IMR-90 (cell line): ENCODE measurements around the gene PLEKHG4. TPM values are rescaled to one million over a fixed set of nuclear protein-coding genes. Genes with fewer than 3 reads are reported as not detected.
A peak's percentile ranks its signal among the peaks of the same experiment; 100 is the strongest.

Source experiments
- ATAC-seq: fragments of 200-7000 bp; cut with Tn5 transposase; 2 replicates; pipeline ENCODE4 v1.9.1; 2020; ENCODE audit warnings: low read depth, mild to moderate bottlenecking, moderate library complexity
- BruUV-seq: library from RNA; stranded (reverse); fragments of 400-500 nt; replicated peaks from 2 replicates; lab custom pipeline; 2021; lab: Mats Ljungman, UMichigan
- CTCF ChIA-PET: fragments of 300-600 bp; formaldehyde crosslinking; extraction: SDS; loops from one replicate; lab custom pipeline; 2021; ENCODE audit warnings: antibody characterized with exemption; lab: Yijun Ruan, JAX
- POLR2A ChIA-PET: fragments of 300-600 bp; sonication (Branson Sonifier 250); formaldehyde crosslinking; loops from one replicate; lab custom pipeline; 2022; ENCODE audit warnings: antibody characterized with exemption; ENCODE audit not compliant: unreplicated experiment; lab: Charles Lee
- DNase-seq: peaks from one replicate; pipeline ENCODE4 v3.0.0; 2013
- H2AFZ ChIP-seq: replicated peaks from 2 replicates; pipeline ENCODE3; 2013; ENCODE audit warnings: low read length, mild to moderate bottlenecking; ENCODE audit not compliant: poor library complexity
- H2AK5ac ChIP-seq: 2 replicates; pipeline ENCODE4 v1.6.1; 2013; ENCODE audit warnings: low read depth, low read length, inconsistent platforms
- H2AK9ac ChIP-seq: replicated peaks from 2 replicates; pipeline ENCODE3; 2013; ENCODE audit warnings: mild to moderate bottlenecking, low read depth, low read length, moderate library complexity; ENCODE audit not compliant: poor library complexity
- H2BK120ac ChIP-seq: 2 replicates; pipeline ENCODE4 v1.6.1; 2013; ENCODE audit warnings: low read depth, low read length, inconsistent platforms
- H2BK15ac ChIP-seq: 3 replicates; pipeline ENCODE4 v1.6.1; 2013; ENCODE audit warnings: low read depth, low read length, inconsistent platforms
- H2BK20ac ChIP-seq: 2 replicates; pipeline ENCODE4 v1.6.1; 2013; ENCODE audit warnings: low read depth, mild to moderate bottlenecking, inconsistent platforms, low read length, moderate library complexity
- H2BK5ac ChIP-seq: 2 replicates; pipeline ENCODE4 v1.6.1; 2013; ENCODE audit warnings: mild to moderate bottlenecking, low read depth, low read length, inconsistent platforms; ENCODE audit not compliant: poor library complexity, severe bottlenecking
- H3K14ac ChIP-seq: replicated peaks from 2 replicates; pipeline ENCODE4 v1.6.1; 2013; ENCODE audit warnings: low read depth, low read length, inconsistent platforms
- H3K18ac ChIP-seq: 2 replicates; pipeline ENCODE4 v1.6.1; 2013; ENCODE audit warnings: low read depth, low read length, control low read depth
- H3K23ac ChIP-seq: 2 replicates; pipeline ENCODE4 v1.6.1; 2013; ENCODE audit warnings: low read depth, low read length, inconsistent platforms
- H3K27ac ChIP-seq: 2 replicates; pipeline ENCODE4 v1.5.1; 2013; ENCODE audit warnings: mild to moderate bottlenecking, control low read depth, low read length; ENCODE audit not compliant: insufficient read depth
- H3K27me3 ChIP-seq: 2 replicates; pipeline ENCODE4 v1.6.1; 2013; ENCODE audit warnings: low read length; ENCODE audit not compliant: control insufficient read depth, insufficient read depth
- H3K36me3 ChIP-seq: 2 replicates; pipeline ENCODE4 v1.6.1; 2013; ENCODE audit warnings: low read length, mixed read lengths; ENCODE audit not compliant: control insufficient read depth, insufficient read depth
- H3K4ac ChIP-seq: 2 replicates; pipeline ENCODE4 v1.6.1; 2013; ENCODE audit warnings: low read depth, low read length, inconsistent platforms
- H3K4me1 ChIP-seq: 2 replicates; pipeline ENCODE4 v1.6.1; 2013; ENCODE audit warnings: low read length, mixed read lengths; ENCODE audit not compliant: control insufficient read depth, insufficient read depth
- H3K4me2 ChIP-seq: 2 replicates; pipeline ENCODE4 v1.6.1; 2013; ENCODE audit warnings: low read depth, mild to moderate bottlenecking, control low read depth, low read length, moderate library complexity
- H3K4me3 ChIP-seq: 2 replicates; pipeline ENCODE4 v1.5.1; 2013; ENCODE audit warnings: low read depth, mild to moderate bottlenecking, control low read depth, low read length, moderate library complexity; ENCODE audit not compliant: insufficient read depth
- H3K56ac ChIP-seq: 2 replicates; pipeline ENCODE4 v1.6.1; 2013; ENCODE audit warnings: low read length, inconsistent platforms; ENCODE audit not compliant: insufficient read depth; ENCODE audit errors: extremely low read depth
- H3K79me1 ChIP-seq, 2 experiments: 2 replicates each; pipeline ENCODE4 v1.6.1; 2013; ENCODE audit warnings: low read length in 2 of 2, inconsistent platforms in 1 of 2, low read depth in 1 of 2
- H3K9ac ChIP-seq: 2 replicates; pipeline ENCODE4 v1.6.1; 2013; ENCODE audit warnings: low read depth, low read length, control low read depth
- H3K9me1 ChIP-seq: 2 replicates; pipeline ENCODE4 v1.6.1; 2013; ENCODE audit warnings: low read length, inconsistent platforms; ENCODE audit not compliant: insufficient read depth
- H3K9me3 ChIP-seq: 2 replicates; pipeline ENCODE4 v1.6.1; 2013; ENCODE audit warnings: low read length; ENCODE audit not compliant: control insufficient read depth, insufficient read depth
- H4K20me1 ChIP-seq: 2 replicates; pipeline ENCODE4 v1.6.1; 2013; ENCODE audit warnings: low read length, inconsistent platforms; ENCODE audit not compliant: insufficient read depth
- H4K5ac ChIP-seq: 2 replicates; pipeline ENCODE4 v1.6.1; 2013; ENCODE audit warnings: mild to moderate bottlenecking, low read depth, low read length, control low read depth
- H4K8ac ChIP-seq, 2 experiments: 2 replicates each; pipeline ENCODE4 v1.6.1; 2013; ENCODE audit warnings: low read depth in 2 of 2, low read length in 2 of 2, control low read depth in 1 of 2, inconsistent platforms in 1 of 2
- H4K91ac ChIP-seq: 2 replicates; pipeline ENCODE4 v1.6.1; 2013; ENCODE audit warnings: low read depth, low read length, inconsistent platforms; ENCODE audit not compliant: insufficient read depth
- BHLHE40 ChIP-seq: fragments of 150-350 bp; IDR thresholded peaks from 2 replicates; pipeline ENCODE4 v1.6.1; 2016; ENCODE audit warnings: mild to moderate bottlenecking, low read depth, low read length
- CEBPB ChIP-seq: IDR thresholded peaks from 2 replicates; pipeline ENCODE4 v1.6.1; 2012; ENCODE audit warnings: low read depth, low read length, improper control_type of control experiment
- CHD1 ChIP-seq: IDR thresholded peaks from 2 replicates; pipeline ENCODE4 v1.6.1; 2012; ENCODE audit warnings: low read depth, low read length, improper control_type of control experiment
- FOS ChIP-seq: fragments of 150-350 bp; IDR thresholded peaks from 2 replicates; pipeline ENCODE4 v1.6.1; 2016; ENCODE audit warnings: low read depth, low read length
- MAFK ChIP-seq: IDR thresholded peaks from 2 replicates; pipeline ENCODE4 v1.6.1; 2012; ENCODE audit warnings: low read depth, low read length, improper control_type of control experiment
- MAZ ChIP-seq: IDR thresholded peaks from 2 replicates; pipeline ENCODE4 v1.6.1; 2012; ENCODE audit warnings: low read depth, mild to moderate bottlenecking, low read length, improper control_type of control experiment, moderate library complexity, borderline replicate concordance
- MXI1 ChIP-seq: IDR thresholded peaks from 2 replicates; pipeline ENCODE4 v1.6.1; 2012; ENCODE audit warnings: low read depth, mild to moderate bottlenecking, low read length, moderate library complexity, borderline replicate concordance
- NFE2L2 ChIP-seq: fragments of 150-350 bp; IDR thresholded peaks from 2 replicates; pipeline ENCODE4 v1.6.1; 2016; ENCODE audit warnings: low read depth, mild to moderate bottlenecking, low read length
- POLR2A ChIP-seq: IDR thresholded peaks from 2 replicates; pipeline ENCODE4 v1.6.1; 2012; ENCODE audit warnings: mild to moderate bottlenecking, low read depth, low read length
- RCOR1 ChIP-seq: IDR thresholded peaks from 2 replicates; pipeline ENCODE4 v1.6.1; 2012; ENCODE audit warnings: mild to moderate bottlenecking, low read length, improper control_type of control experiment; ENCODE audit not compliant: insufficient replicate concordance
- RFX5 ChIP-seq: IDR thresholded peaks from 2 replicates; pipeline ENCODE4 v1.8.0; 2012; ENCODE audit warnings: low read depth, mild to moderate bottlenecking, low read length, moderate library complexity
- SMC3 ChIP-seq: fragments of 150-350 bp; IDR thresholded peaks from 2 replicates; pipeline ENCODE4 v1.6.1; 2016; ENCODE audit warnings: low read depth, mild to moderate bottlenecking, antibody characterized with exemption, low read length, moderate library complexity
- WGBS, 2 experiments: methylation state at CpG; one replicate each; pipeline versions ENCODE4 v1.1.5 to v1.1.7; 2013; ENCODE audit warnings: missing lambda C conversion rate in 2 of 2; ENCODE audit not compliant: insufficient read length in 1 of 2; ENCODE audit errors: extremely low coverage in 2 of 2; 5-methylcytosine and 5-hydroxymethylcytosine counted together
- dilution Hi-C: fragments of 300-500 bp; cut with HindIII; formaldehyde crosslinking; loops from one replicate; pipeline ENCODE4 v1.14.3; 2018; ENCODE audit warnings: low sequenced_read_pairs; ENCODE audit not compliant: unreplicated experiment
- in situ Hi-C: fragments of 300-500 bp; cut with MboI; formaldehyde crosslinking; loops from 3 replicates; pipeline ENCODE4 v1.14.3; 2019; ENCODE audit warnings: low sequenced_read_pairs, inconsistent platforms, mixed read lengths
- intact Hi-C: fragments of 100-400 bp; cut with micrococcal nuclease; formaldehyde crosslinking; loops from 2 replicates; pipeline ENCODE4 v1.10.0; 2022
- polyA plus RNA-seq, 3 experiments: library from polyadenylated mRNA; depleted of rRNA; stranded (reverse); fragments of >200 nt; gene quantifications; 2 replicates each; pipeline ENCODE4 v1.2.3, GENCODE V29; 2012; ENCODE audit warnings: low replicate concordance in 1 of 3
- total RNA-seq: library from RNA; depleted of rRNA; stranded (reverse); fragments of >200 nt; gene quantifications from 2 replicates; pipeline ENCODE4 v1.2.3, GENCODE V29; 2012
- TF ChIP-seq, protein P1 (sequence below): fragments of 150-350 bp; IDR thresholded peaks from 2 replicates; pipeline ENCODE4 v1.6.1; 2016; ENCODE audit warnings: low read depth, mild to moderate bottlenecking, low read length, moderate library complexity, borderline replicate concordance
- TF ChIP-seq, protein P2 (sequence below): conservative IDR thresholded peaks from 2 replicates; pipeline ENCODE4 v1.5.1; 2012; ENCODE audit warnings: mild to moderate bottlenecking, low read depth, low read length, improper control_type of control experiment

Gene PLEKHG4
- total and polyA plus RNA-seq, 2 of the 4 experiments (the other 2 are of a cell fraction) = 14.0 to 50.7 TPM

DNA sequence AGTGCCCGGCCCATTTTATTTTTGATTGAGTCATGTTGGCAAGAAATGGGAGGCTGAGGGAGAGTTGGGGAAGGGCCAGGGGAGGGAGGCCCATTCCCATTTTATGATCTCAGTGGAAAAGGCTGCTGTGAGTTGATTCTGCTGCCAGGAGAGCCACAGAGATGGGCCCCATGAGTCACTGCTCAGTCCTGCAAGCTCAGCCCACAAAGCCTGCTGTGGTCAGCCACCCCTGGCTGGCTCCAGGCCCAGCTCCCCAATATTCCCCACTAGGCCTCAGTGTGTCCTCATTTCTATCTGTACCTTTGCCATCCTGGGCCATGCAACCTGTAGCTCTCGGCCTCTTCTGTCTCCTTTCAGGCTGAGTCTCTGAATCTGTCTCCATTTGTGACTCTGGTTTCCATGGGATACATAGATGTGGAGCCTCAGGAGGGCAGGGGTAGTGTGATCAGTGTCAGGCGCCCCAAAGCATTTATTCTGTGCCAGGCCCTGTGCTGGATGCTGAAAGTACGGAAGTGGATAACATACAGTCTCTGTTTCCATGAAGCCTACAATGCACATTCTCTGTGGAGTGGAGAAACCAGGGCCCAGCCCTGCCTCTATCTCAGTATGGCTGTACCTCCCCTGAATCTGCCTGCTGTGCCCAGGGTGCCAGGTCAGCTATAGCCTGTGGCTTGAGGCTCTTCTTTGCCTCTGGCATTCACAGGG is 1.9 kb upstream of the PLEKHG4 start:
- BruUV-seq = TSS peak; percentile 30
- intact Hi-C loops = loop anchor here (1.0 kb wide), 1 partner anchor 34 kb away; no protein-coding TSS in a partner anchor
- TF ChIP-seq NFE2L2 (0 out of 2 replicates have a peak, but pooled peaks have one; percentile 1), CEBPB (peak; percentile 7; the same call in 1 of the 2 replicates), CHD1 (peak; percentile 63), MAZ (peak; percentile 69; the same call in 1 of the 2 replicates), RCOR1 (peak; percentile 10), POLR2A (no peak; the same call in 1 of the 2 replicates), BHLHE40 (peak; percentile 61; the same call in 1 of the 2 replicates), MAFK (peak; percentile 27; the same call in 1 of the 2 replicates), MXI1 (no peak), SMC3 (no peak), RFX5 (no peak), FOS (peak; percentile 94)
- TF ChIP-seq, protein P1, sequence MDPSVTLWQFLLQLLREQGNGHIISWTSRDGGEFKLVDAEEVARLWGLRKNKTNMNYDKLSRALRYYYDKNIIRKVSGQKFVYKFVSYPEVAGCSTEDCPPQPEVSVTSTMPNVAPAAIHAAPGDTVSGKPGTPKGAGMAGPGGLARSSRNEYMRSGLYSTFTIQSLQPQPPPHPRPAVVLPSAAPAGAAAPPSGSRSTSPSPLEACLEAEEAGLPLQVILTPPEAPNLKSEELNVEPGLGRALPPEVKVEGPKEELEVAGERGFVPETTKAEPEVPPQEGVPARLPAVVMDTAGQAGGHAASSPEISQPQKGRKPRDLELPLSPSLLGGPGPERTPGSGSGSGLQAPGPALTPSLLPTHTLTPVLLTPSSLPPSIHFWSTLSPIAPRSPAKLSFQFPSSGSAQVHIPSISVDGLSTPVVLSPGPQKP = no peak
- TF ChIP-seq, protein P2, sequence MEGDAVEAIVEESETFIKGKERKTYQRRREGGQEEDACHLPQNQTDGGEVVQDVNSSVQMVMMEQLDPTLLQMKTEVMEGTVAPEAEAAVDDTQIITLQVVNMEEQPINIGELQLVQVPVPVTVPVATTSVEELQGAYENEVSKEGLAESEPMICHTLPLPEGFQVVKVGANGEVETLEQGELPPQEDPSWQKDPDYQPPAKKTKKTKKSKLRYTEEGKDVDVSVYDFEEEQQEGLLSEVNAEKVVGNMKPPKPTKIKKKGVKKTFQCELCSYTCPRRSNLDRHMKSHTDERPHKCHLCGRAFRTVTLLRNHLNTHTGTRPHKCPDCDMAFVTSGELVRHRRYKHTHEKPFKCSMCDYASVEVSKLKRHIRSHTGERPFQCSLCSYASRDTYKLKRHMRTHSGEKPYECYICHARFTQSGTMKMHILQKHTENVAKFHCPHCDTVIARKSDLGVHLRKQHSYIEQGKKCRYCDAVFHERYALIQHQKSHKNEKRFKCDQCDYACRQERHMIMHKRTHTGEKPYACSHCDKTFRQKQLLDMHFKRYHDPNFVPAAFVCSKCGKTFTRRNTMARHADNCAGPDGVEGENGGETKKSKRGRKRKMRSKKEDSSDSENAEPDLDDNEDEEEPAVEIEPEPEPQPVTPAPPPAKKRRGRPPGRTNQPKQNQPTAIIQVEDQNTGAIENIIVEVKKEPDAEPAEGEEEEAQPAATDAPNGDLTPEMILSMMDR = no peak

More for the DNA sequence above, 1.9 kb upstream of the PLEKHG4 start:
- DNase-seq = peak; percentile 100
- Histone ChIP-seq H3K9me3 (no peaks in the 10 kb centered on the region), H3K14ac (peak overlapping the region; percentile 78), H4K91ac (peak overlapping the region; percentile 97), H3K4me3 (no peak overlapping the region), H2AK5ac (peak overlapping the region; percentile 99), H2BK20ac (peak overlapping the region; percentile 99), H3K4ac (peak overlapping the region; percentile 99), H4K5ac (peak overlapping the region; percentile 58), H3K4me1 (peaks cover 24% of the 10 kb centered on the region), H3K36me3 (peaks cover 3% of the 10 kb centered on the region; the same call in 1 of the 2 replicates), H2BK15ac (peak overlapping the region; percentile 99), H3K9ac (peak overlapping the region; percentile 34), H4K8ac (peak overlapping the region; percentile 79 to 94), H3K23ac (peak overlapping the region; percentile 94), H3K79me1 (peaks cover 13 to 33% of the 10 kb centered on the region in 2 experiments; a peak in 3 of 4 replicates), H3K18ac (peak overlapping the region; percentile 66), H4K20me1 (0 out of 2 replicates have a peak, but pooled peaks cover 4% of the 10 kb centered on the region), H2AFZ (peak overlapping the region; percentile 24), H2AK9ac (peak overlapping the region; percentile 94), H2BK5ac (peak overlapping the region; percentile 95), H3K27me3 (no peaks in the 10 kb centered on the region), H3K56ac (peak overlapping the region; percentile 92), H3K9me1 (peaks cover 24% of the 10 kb centered on the region), H3K4me2 (peak overlapping the region; percentile 68), H2BK120ac (peak overlapping the region; percentile 99), H3K27ac (peak overlapping the region; percentile 91)
- CTCF ChIA-PET = no interaction called here
- POLR2A ChIA-PET = interaction anchor here (0.5 kb wide), 1 partner anchor 124 kb away, joined by 3 read pairs; no protein-coding TSS in a partner anchor
- 37% methylated on average over 3 of the region's 4 CpGs; no CpG with 5 or more reads in 1 of the 2 experiments for WGBS, 2 experiments
- ATAC-seq = peak; percentile 73
- dilution Hi-C loops = no loop called here
- in situ Hi-C loops = no loop called here
